SK-N-SH (cell line): ENCODE measurements around the gene SRXN1. TPM values are rescaled to one million over a fixed set of nuclear protein-coding genes. Genes with fewer than 3 reads are reported as not detected.

Source experiments
- CTCF ChIA-PET: fragments of 300-600, 350-600 bp; formaldehyde crosslinking; extraction: SDS; loops from one replicate; lab custom pipeline; 2021; lab: Yijun Ruan, JAX
- POLR2A ChIA-PET: fragments of 350-600 bp; sonication (Branson Sonifier 250); formaldehyde crosslinking; extraction: SDS; loops from one replicate; lab custom pipeline; 2020; ENCODE audit warnings: antibody characterized with exemption, inconsistent platforms; lab: Yijun Ruan, JAX
- DNase-seq: peaks from one replicate; pipeline ENCODE4 v3.0.0; 2012
- H2AFZ ChIP-seq: fragments of 200-600 bp; sonication (generic); 2 replicates; pipeline ENCODE4 v1.8.1; 2016; ENCODE audit warnings: antibody characterized with exemption, mild to moderate bottlenecking, low read depth
- H3F3A ChIP-seq: fragments of 200-600 bp; sonication (generic); replicated peaks from 2 replicates; pipeline ENCODE3; 2016; ENCODE audit warnings: antibody characterized with exemption, mild to moderate bottlenecking; ENCODE audit not compliant: insufficient read depth
- H3K27ac ChIP-seq, 2 experiments: fragments of 200-500 bp in 1 of 2; fragments of 200-600 bp in 1 of 2; sonication (Bioruptor generic) in 1 of 2; sonication (generic), shearing (Covaris generic) in 1 of 2; 2 replicates each; pipeline versions ENCODE4 v1.5.1 to v1.6.1; 2014 to 2016; ENCODE audit warnings: low read depth in 2 of 2, inconsistent platforms in 1 of 2, low read length in 1 of 2, mild to moderate bottlenecking in 1 of 2, mixed read lengths in 1 of 2
- H3K27me3 ChIP-seq: fragments of 200-600 bp; sonication (generic), shearing (Covaris generic); 2 replicates; pipeline ENCODE4 v1.6.1; 2016; ENCODE audit warnings: mixed run types; ENCODE audit not compliant: insufficient read depth
- H3K36me3 ChIP-seq, 2 experiments: fragments of 200-500 bp in 1 of 2; fragments of 200-600 bp in 1 of 2; sonication (Bioruptor generic) in 1 of 2; sonication (generic) in 1 of 2; replicated peaks in 1 of 2; 2 replicates each; pipeline versions ENCODE3 to v1.5.1; 2014 to 2016; ENCODE audit warnings: low read length in 1 of 2, mild to moderate bottlenecking in 1 of 2; ENCODE audit not compliant: insufficient read depth in 2 of 2, control insufficient read depth in 1 of 2
- H3K4me1 ChIP-seq, 2 experiments: fragments of 200-500 bp in 1 of 2; fragments of 200-600 bp in 1 of 2; sonication (Bioruptor generic) in 1 of 2; sonication (generic), shearing (Covaris generic) in 1 of 2; 2 replicates each; pipeline versions ENCODE4 v1.5.1 to v1.6.1; 2014 to 2016; ENCODE audit warnings: low read depth in 1 of 2, low read length in 1 of 2, mixed run types in 1 of 2; ENCODE audit not compliant: insufficient read depth in 2 of 2, control insufficient read depth in 1 of 2
- H3K4me2 ChIP-seq: fragments of 200-600 bp; sonication (generic), shearing (Covaris generic); 2 replicates; pipeline ENCODE4 v1.6.1; 2017; ENCODE audit warnings: mixed run types
- H3K4me3 ChIP-seq, 2 experiments: fragments of 200-500 bp in 1 of 2; fragments of 200-600 bp in 1 of 2; sonication (Bioruptor generic) in 1 of 2; sonication (generic), shearing (Covaris generic) in 1 of 2; 2 replicates each; pipeline versions ENCODE4 v1.5.1 to v1.8.1; 2014 to 2016; ENCODE audit warnings: low read depth in 2 of 2, inconsistent platforms in 1 of 2, low read length in 1 of 2, mild to moderate bottlenecking in 1 of 2, mixed read lengths in 1 of 2, moderate library complexity in 1 of 2
- H3K79me2 ChIP-seq: fragments of 200-600 bp; sonication (generic); 2 replicates; pipeline ENCODE4 v1.8.1; 2017; ENCODE audit warnings: mild to moderate bottlenecking; ENCODE audit not compliant: insufficient read depth
- H3K9ac ChIP-seq: fragments of 200-600 bp; sonication (generic); 2 replicates; pipeline ENCODE4 v1.6.1; 2017; ENCODE audit warnings: mixed run types
- H3K9me2 ChIP-seq: fragments of 200-600 bp; sonication (generic); 2 replicates; pipeline ENCODE4 v1.6.1; 2017; ENCODE audit warnings: mixed run types
- H3K9me3 ChIP-seq: fragments of 200-600 bp; sonication (generic); 2 replicates; pipeline ENCODE4 v1.6.1; 2017; ENCODE audit warnings: mixed run types, mild to moderate bottlenecking, moderate library complexity
- H4K20me1 ChIP-seq: fragments of 200-600 bp; sonication (generic); 2 replicates; pipeline ENCODE4 v1.6.1; 2017; ENCODE audit warnings: mild to moderate bottlenecking, mixed run types; ENCODE audit not compliant: insufficient read depth
- EP300 ChIP-seq, 2 experiments: IDR thresholded peaks; 2 replicates each; pipeline versions ENCODE4 v1.4.0 to v1.6.1; 2012; ENCODE audit warnings: borderline replicate concordance in 1 of 2, low read depth in 1 of 2, low read length in 1 of 2
- EZH2phosphoT487 ChIP-seq: fragments of 200-600 bp; sonication (generic); IDR thresholded peaks from 2 replicates; pipeline ENCODE4 v1.6.1; 2017; ENCODE audit warnings: low read depth, mixed run types, mild to moderate bottlenecking, antibody characterized with exemption, moderate library complexity, borderline replicate concordance
- FOSL2 ChIP-seq: IDR thresholded peaks from 2 replicates; pipeline ENCODE4 v1.4.0; 2012; ENCODE audit warnings: low read depth, mild to moderate bottlenecking, moderate library complexity, borderline replicate concordance
- FOXM1 ChIP-seq: IDR thresholded peaks from 2 replicates; pipeline ENCODE4 v1.4.0; 2012; ENCODE audit warnings: low read depth, mild to moderate bottlenecking
- GABPA ChIP-seq: IDR thresholded peaks from 2 replicates; pipeline ENCODE4 v1.4.0; 2012; ENCODE audit warnings: low read depth, mild to moderate bottlenecking
- JUND ChIP-seq: IDR thresholded peaks from 2 replicates; pipeline ENCODE4 v1.4.0; 2012
- MEF2A ChIP-seq: IDR thresholded peaks from 2 replicates; pipeline ENCODE4 v1.4.0; 2012; ENCODE audit warnings: low read depth, borderline replicate concordance
- MXI1 ChIP-seq: IDR thresholded peaks from 2 replicates; pipeline ENCODE4 v1.6.1; 2012; ENCODE audit warnings: mild to moderate bottlenecking, low read depth, low read length, improper control_type of control experiment
- POLR2AphosphoS5 ChIP-seq: IDR thresholded peaks from 2 replicates; pipeline ENCODE4 v1.6.1; 2012; ENCODE audit warnings: low read depth, low read length
- RCOR1 ChIP-seq: fragments of 150-350 bp; IDR thresholded peaks from 2 replicates; pipeline ENCODE4 v1.6.1; 2017; ENCODE audit warnings: antibody characterized with exemption, low read length
- RXRA ChIP-seq: IDR thresholded peaks from 2 replicates; pipeline ENCODE4 v1.4.0; 2012; ENCODE audit warnings: low read depth, mild to moderate bottlenecking, borderline replicate concordance
- SMC3 ChIP-seq: IDR thresholded peaks from 2 replicates; pipeline ENCODE4 v1.6.1; 2012; ENCODE audit warnings: low read depth, low read length, improper control_type of control experiment
- USF2 ChIP-seq: fragments of 150-350 bp; IDR thresholded peaks from 2 replicates; pipeline ENCODE4 v1.6.1; 2017; ENCODE audit warnings: antibody characterized with exemption, low read length, low read depth, borderline replicate concordance
- YY1 ChIP-seq: IDR thresholded peaks from 2 replicates; pipeline ENCODE4 v1.4.0; 2012; ENCODE audit warnings: low read depth, mild to moderate bottlenecking
- WGBS: methylation state at CpG from one replicate; pipeline ENCODE4 v1.1.6; 2017; ENCODE audit warnings: low lambda C conversion rate; 5-methylcytosine and 5-hydroxymethylcytosine counted together
- polyA plus RNA-seq, 3 experiments: library from polyadenylated mRNA; depleted of rRNA; stranded (reverse); fragments of >200 nt; gene quantifications; 2 replicates each; pipeline ENCODE4 v1.2.3, GENCODE V29; 2012
- TF ChIP-seq, protein P1 (sequence below): IDR thresholded peaks from 2 replicates; pipeline ENCODE4 v1.6.1; 2012; ENCODE audit warnings: mild to moderate bottlenecking, low read depth, low read length, moderate library complexity
- TF ChIP-seq, protein P2 (sequence below): fragments of 200-600 bp; sonication (generic); IDR thresholded peaks from 2 replicates; pipeline ENCODE4 v1.6.1; 2017; ENCODE audit warnings: antibody characterized with exemption, mild to moderate bottlenecking, moderate library complexity
- TF ChIP-seq, protein P3 (sequence below): fragments of 150-350 bp; IDR thresholded peaks from 2 replicates; pipeline ENCODE4 v1.6.1; 2016; ENCODE audit warnings: mild to moderate bottlenecking, low read depth, low read length

The SRXN1 gene
- polyA plus RNA-seq, 1 of the 3 experiments (the other 2 are of a cell fraction): 26.2 TPM

DNA sequence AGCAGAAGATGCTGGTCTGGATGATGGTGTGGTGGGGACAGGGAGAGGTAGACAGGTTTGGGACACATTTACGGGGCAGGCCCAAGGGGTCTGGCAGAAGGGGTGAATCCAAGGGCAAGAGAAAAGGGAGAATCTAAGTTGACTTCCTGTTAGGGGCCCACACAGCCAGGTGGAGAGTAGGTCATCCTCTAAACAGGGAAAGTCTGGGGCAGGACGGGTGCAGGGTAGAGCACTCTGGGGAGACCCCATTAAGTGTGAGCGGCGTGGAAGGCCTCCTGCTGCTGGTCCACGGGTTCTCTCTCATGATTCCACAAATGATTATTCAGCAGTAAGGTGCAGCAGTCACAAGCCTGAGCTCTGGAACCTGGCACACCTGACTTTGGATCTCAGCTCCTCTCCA is 2.7 kb downstream of the SRXN1 start:
- CTCF ChIA-PET: interaction anchor here (1.1 to 2.7 kb wide), 7 partner anchors 11 to 89 kb away, joined by 3 to 15 read pairs (median 5); no protein-coding TSS in a partner anchor
- H4K20me1 ChIP-seq: peaks cover 18% of the 10 kb centered on the region; the same call in 1 of the 2 replicates

DNA sequence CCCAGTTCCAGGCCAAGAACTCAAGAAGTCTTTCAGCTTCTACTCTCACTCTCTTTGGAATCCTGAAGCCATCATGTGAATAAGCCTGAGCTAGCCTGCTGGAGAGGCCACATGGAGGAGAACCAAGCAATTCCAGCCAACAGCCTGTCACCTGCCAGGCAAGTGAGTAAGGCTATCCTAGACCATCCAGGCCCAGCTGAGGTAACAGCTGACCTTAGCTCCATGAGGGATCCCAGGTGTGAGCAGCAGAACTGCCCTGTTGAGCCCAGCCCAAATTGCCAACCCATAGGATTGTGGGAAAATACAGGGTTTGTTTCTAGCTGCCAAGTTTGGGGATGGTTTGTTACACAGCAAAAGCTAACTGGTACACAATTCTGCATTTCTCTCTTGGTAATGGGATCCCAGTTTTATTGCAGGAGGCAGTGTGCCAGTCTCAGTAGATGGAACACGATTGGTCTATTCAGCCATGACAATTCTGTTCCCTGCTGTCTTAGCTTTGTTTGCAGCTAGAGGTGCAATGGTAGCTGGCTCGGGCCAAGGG is 5.5 kb downstream of the SRXN1 start:
- Histone ChIP-seq H3K27ac (no peak overlapping the region), H3K79me2 (peaks cover 33% of the 10 kb centered on the region), H3K4me2 (no peak overlapping the region), H3K36me3 (peaks cover 22 to 39% of the 10 kb centered on the region in 2 experiments), H4K20me1 (peaks cover 18% of the 10 kb centered on the region; the same call in 1 of the 2 replicates), H3K9me3 (no peaks in the 10 kb centered on the region), H3F3A (peaks cover 16% of the 10 kb centered on the region), H2AFZ (no peak overlapping the region), H3K4me1 (peaks cover 0 to 13% of the 10 kb centered on the region in 2 experiments; a peak in 2 of 4 replicates), H3K9me2 (no peaks in the 10 kb centered on the region), H3K4me3 (no peak overlapping the region), H3K27me3 (no peaks in the 10 kb centered on the region), H3K9ac (no peak overlapping the region)
- ChIA-PET CTCF (interaction anchor here (0.8 to 7.8 kb wide), 7 partner anchors 17 to 92 kb away, joined by 3 to 150 read pairs (median 7); no protein-coding TSS in a partner anchor), POLR2A (interaction anchor here (0.6 kb wide), 1 partner anchor 277 kb away, joined by 3 read pairs; no protein-coding TSS in a partner anchor)
- TF ChIP-seq JUND: no peak
- no peak for TF ChIP-seq YY1
- TF ChIP-seq EZH2phosphoT487: no peak
- no peak for TF ChIP-seq RXRA
- TF ChIP-seq USF2: no peak
- TF ChIP-seq MEF2A: no peak
- TF ChIP-seq, protein P1, sequence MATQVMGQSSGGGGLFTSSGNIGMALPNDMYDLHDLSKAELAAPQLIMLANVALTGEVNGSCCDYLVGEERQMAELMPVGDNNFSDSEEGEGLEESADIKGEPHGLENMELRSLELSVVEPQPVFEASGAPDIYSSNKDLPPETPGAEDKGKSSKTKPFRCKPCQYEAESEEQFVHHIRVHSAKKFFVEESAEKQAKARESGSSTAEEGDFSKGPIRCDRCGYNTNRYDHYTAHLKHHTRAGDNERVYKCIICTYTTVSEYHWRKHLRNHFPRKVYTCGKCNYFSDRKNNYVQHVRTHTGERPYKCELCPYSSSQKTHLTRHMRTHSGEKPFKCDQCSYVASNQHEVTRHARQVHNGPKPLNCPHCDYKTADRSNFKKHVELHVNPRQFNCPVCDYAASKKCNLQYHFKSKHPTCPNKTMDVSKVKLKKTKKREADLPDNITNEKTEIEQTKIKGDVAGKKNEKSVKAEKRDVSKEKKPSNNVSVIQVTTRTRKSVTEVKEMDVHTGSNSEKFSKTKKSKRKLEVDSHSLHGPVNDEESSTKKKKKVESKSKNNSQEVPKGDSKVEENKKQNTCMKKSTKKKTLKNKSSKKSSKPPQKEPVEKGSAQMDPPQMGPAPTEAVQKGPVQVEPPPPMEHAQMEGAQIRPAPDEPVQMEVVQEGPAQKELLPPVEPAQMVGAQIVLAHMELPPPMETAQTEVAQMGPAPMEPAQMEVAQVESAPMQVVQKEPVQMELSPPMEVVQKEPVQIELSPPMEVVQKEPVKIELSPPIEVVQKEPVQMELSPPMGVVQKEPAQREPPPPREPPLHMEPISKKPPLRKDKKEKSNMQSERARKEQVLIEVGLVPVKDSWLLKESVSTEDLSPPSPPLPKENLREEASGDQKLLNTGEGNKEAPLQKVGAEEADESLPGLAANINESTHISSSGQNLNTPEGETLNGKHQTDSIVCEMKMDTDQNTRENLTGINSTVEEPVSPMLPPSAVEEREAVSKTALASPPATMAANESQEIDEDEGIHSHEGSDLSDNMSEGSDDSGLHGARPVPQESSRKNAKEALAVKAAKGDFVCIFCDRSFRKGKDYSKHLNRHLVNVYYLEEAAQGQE: no peak
- TF ChIP-seq FOXM1: no peak
- TF ChIP-seq, protein P2, sequence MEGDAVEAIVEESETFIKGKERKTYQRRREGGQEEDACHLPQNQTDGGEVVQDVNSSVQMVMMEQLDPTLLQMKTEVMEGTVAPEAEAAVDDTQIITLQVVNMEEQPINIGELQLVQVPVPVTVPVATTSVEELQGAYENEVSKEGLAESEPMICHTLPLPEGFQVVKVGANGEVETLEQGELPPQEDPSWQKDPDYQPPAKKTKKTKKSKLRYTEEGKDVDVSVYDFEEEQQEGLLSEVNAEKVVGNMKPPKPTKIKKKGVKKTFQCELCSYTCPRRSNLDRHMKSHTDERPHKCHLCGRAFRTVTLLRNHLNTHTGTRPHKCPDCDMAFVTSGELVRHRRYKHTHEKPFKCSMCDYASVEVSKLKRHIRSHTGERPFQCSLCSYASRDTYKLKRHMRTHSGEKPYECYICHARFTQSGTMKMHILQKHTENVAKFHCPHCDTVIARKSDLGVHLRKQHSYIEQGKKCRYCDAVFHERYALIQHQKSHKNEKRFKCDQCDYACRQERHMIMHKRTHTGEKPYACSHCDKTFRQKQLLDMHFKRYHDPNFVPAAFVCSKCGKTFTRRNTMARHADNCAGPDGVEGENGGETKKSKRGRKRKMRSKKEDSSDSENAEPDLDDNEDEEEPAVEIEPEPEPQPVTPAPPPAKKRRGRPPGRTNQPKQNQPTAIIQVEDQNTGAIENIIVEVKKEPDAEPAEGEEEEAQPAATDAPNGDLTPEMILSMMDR: no peak
- no peak for TF ChIP-seq RCOR1
- no peak for TF ChIP-seq MXI1
- no peak for TF ChIP-seq EP300 (IDR thresholded peaks at IDR 0.05; ENCODE audit: borderline replicate concordance in 1 of 2, low read depth in 1 of 2, low read length in 1 of 2)
- TF ChIP-seq, protein P3, sequence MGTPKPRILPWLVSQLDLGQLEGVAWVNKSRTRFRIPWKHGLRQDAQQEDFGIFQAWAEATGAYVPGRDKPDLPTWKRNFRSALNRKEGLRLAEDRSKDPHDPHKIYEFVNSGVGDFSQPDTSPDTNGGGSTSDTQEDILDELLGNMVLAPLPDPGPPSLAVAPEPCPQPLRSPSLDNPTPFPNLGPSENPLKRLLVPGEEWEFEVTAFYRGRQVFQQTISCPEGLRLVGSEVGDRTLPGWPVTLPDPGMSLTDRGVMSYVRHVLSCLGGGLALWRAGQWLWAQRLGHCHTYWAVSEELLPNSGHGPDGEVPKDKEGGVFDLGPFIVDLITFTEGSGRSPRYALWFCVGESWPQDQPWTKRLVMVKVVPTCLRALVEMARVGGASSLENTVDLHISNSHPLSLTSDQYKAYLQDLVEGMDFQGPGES: no peak
- no peak for DNase-seq
- 96% methylated on average over 2 of the region's 2 CpGs for WGBS

More for the DNA sequence above, 2.7 kb downstream of the SRXN1 start:
- Histone ChIP-seq H3K27ac (no peak overlapping the region), H3K36me3 (peaks cover 22 to 39% of the 10 kb centered on the region in 2 experiments), H3F3A (peaks cover 14% of the 10 kb centered on the region), H3K9me3 (no peaks in the 10 kb centered on the region), H3K4me1 (peaks cover 0 to 20% of the 10 kb centered on the region in 2 experiments; a peak in 2 of 4 replicates), H3K9ac (no peak overlapping the region), H3K9me2 (no peaks in the 10 kb centered on the region), H3K27me3 (no peaks in the 10 kb centered on the region), H3K79me2 (peaks cover 38% of the 10 kb centered on the region), H3K4me2 (no peak overlapping the region), H3K4me3 (no peak overlapping the region), H2AFZ (no peak overlapping the region)
- POLR2A ChIA-PET: no interaction called here
- TF ChIP-seq YY1 (no peak), GABPA (no peak), SMC3 (no peak), EP300 (IDR thresholded peaks at IDR 0.05; ENCODE audit: borderline replicate concordance in 1 of 2, low read depth in 1 of 2, low read length in 1 of 2) (no peak), FOSL2 (no peak), RCOR1 (no peak), POLR2AphosphoS5 (no peak)
- no peak for DNase-seq
- 92% methylated on average over 5 of the region's 5 CpGs for WGBS
